GM23338 (cell line): ENCODE results near the gene CAPN10. TPM values are rescaled to one million over a fixed set of nuclear protein-coding genes. Genes with fewer than 3 reads are reported as not detected.

ENCODE experiments used
- ATAC-seq: fragments of 200-7000 bp; cut with Tn5 transposase; 3 replicates; pipeline ENCODE4 v1.9.1; 2020
- DNase-seq: peaks from one replicate; pipeline ENCODE4 v3.0.0-alpha.2; 2015; ENCODE audit warnings: low spot score
- H2AFZ ChIP-seq: fragments of 200-600 bp; sonication (generic); 2 replicates; pipeline ENCODE4 v1.8.0; 2016; ENCODE audit warnings: antibody characterized with exemption, mild to moderate bottlenecking, moderate library complexity
- H3F3A ChIP-seq: fragments of 200-600 bp; sonication (generic); replicated peaks from 2 replicates; pipeline ENCODE4 v1.8.0; 2017; ENCODE audit warnings: antibody characterized with exemption, mixed run types, low read depth
- H3K27ac ChIP-seq: fragments of 200-600 bp; sonication (generic); 2 replicates; pipeline ENCODE4 v1.6.1; 2016; ENCODE audit warnings: low read depth
- H3K27me3 ChIP-seq: fragments of 200-600 bp; sonication (generic); 2 replicates; pipeline ENCODE4 v1.8.0; 2016; ENCODE audit warnings: mild to moderate bottlenecking, mixed run types, moderate library complexity; ENCODE audit not compliant: insufficient read depth
- H3K36me3 ChIP-seq: fragments of 200-600 bp; sonication (generic); 2 replicates; pipeline ENCODE4 v1.8.0; 2016; ENCODE audit warnings: mild to moderate bottlenecking; ENCODE audit not compliant: insufficient read depth
- H3K4me1 ChIP-seq: fragments of 200-600 bp; sonication (generic); 2 replicates; pipeline ENCODE4 v1.8.0; 2016; ENCODE audit warnings: mild to moderate bottlenecking, moderate library complexity; ENCODE audit not compliant: insufficient read depth
- H3K4me2 ChIP-seq: fragments of 200-600 bp; sonication (generic); 2 replicates; pipeline ENCODE4 v1.7.1; 2017; ENCODE audit warnings: mixed run types
- H3K4me3 ChIP-seq: fragments of 200-600 bp; sonication (generic); 2 replicates; pipeline ENCODE4 v1.6.1; 2016; ENCODE audit warnings: mixed run types
- H3K79me2 ChIP-seq: fragments of 200-600 bp; sonication (generic); replicated peaks from 2 replicates; pipeline ENCODE4 v1.8.0; 2017; ENCODE audit warnings: mild to moderate bottlenecking; ENCODE audit not compliant: insufficient read depth
- H3K9me2 ChIP-seq: fragments of 200-600 bp; sonication (generic); 2 replicates; pipeline ENCODE4 v1.8.0; 2017; ENCODE audit not compliant: insufficient read depth
- H4K20me1 ChIP-seq: fragments of 200-600 bp; sonication (generic); replicated peaks from 2 replicates; pipeline ENCODE4 v1.8.0; 2017; ENCODE audit warnings: mild to moderate bottlenecking; ENCODE audit not compliant: insufficient read depth
- H3K27ac Mint-ChIP-seq: 2 replicates; pipeline ENCODE4 v1.8.0; 2020; ENCODE audit warnings: inconsistent platforms, mild to moderate bottlenecking, moderate library complexity, mixed read lengths
- H3K27me3 Mint-ChIP-seq: 3 replicates; pipeline ENCODE4 v1.8.0; 2022; ENCODE audit warnings: low read depth, mild to moderate bottlenecking, moderate library complexity, mixed read lengths, inconsistent platforms; ENCODE audit not compliant: insufficient read depth, poor library complexity
- H3K36me3 Mint-ChIP-seq: 3 replicates; pipeline ENCODE4 v1.8.0; 2021; ENCODE audit warnings: low read depth, mild to moderate bottlenecking, inconsistent platforms, moderate library complexity, mixed read lengths
- H3K4me1 Mint-ChIP-seq: 3 replicates; pipeline ENCODE4 v1.8.0; 2020; ENCODE audit warnings: mild to moderate bottlenecking, inconsistent platforms, mixed read lengths
- H3K4me3 Mint-ChIP-seq: 3 replicates; pipeline ENCODE4 v1.8.0; 2021; ENCODE audit warnings: moderate library complexity, mild to moderate bottlenecking, inconsistent platforms, mixed read lengths
- H3K9me3 Mint-ChIP-seq: 3 replicates; pipeline ENCODE4 v1.8.0; 2020; ENCODE audit warnings: moderate library complexity, mild to moderate bottlenecking, inconsistent platforms, mixed read lengths
- CREB1 ChIP-seq: fragments of 250-450 bp; sonication (Bioruptor Pico); IDR thresholded peaks from 2 replicates; pipeline ENCODE4 v1.5.0; 2020; ENCODE audit warnings: low read depth, mild to moderate bottlenecking, moderate library complexity
- CTCF ChIP-seq, 2 experiments: fragments of 200-600 bp in 1 of 2; sonication (generic) in 1 of 2; conservative IDR thresholded peaks; 2 replicates each; pipeline versions ENCODE4 v1.5.1 to v1.6.1; 2016 to 2017; ENCODE audit warnings: antibody characterized with exemption in 2 of 2, low read depth in 2 of 2, mild to moderate bottlenecking in 2 of 2, moderate library complexity in 1 of 2
- EZH2 ChIP-seq: fragments of 200-600 bp; sonication (generic); IDR thresholded peaks from one replicate; pipeline ENCODE4 v1.8.0; 2017; ENCODE audit warnings: antibody characterized with exemption, mild to moderate bottlenecking, low read depth; ENCODE audit not compliant: unreplicated experiment
- EZH2phosphoT487 ChIP-seq: fragments of 200-600 bp; sonication (generic); IDR thresholded peaks from one replicate; pipeline ENCODE4 v1.8.1; 2018; ENCODE audit warnings: antibody characterized with exemption; ENCODE audit not compliant: unreplicated experiment
- JUNB ChIP-seq: IDR thresholded peaks from one replicate; pipeline ENCODE4 v1.6.1; 2016; ENCODE audit warnings: antibody characterized with exemption; ENCODE audit not compliant: unreplicated experiment
- NANOG ChIP-seq: IDR thresholded peaks from 2 replicates; pipeline ENCODE4 v1.6.1; 2016; ENCODE audit warnings: antibody characterized with exemption, borderline replicate concordance
- POLR2AphosphoS5 ChIP-seq: IDR thresholded peaks from 2 replicates; pipeline ENCODE4 v1.6.1; 2016; ENCODE audit warnings: antibody characterized with exemption, low read depth
- REST ChIP-seq: IDR thresholded peaks from one replicate; pipeline ENCODE4 v1.6.1; 2018; ENCODE audit warnings: antibody characterized with exemption; ENCODE audit not compliant: unreplicated experiment
- STAT1 ChIP-seq: IDR thresholded peaks from one replicate; pipeline ENCODE4 v1.6.1; 2016; ENCODE audit warnings: antibody characterized with exemption; ENCODE audit not compliant: unreplicated experiment
- polyA plus RNA-seq: library from polyadenylated mRNA; unstranded; fragments of >200 nt; fragmentation: Nextera tagmentation; extraction: Ambion mirVana; gene quantifications from 2 replicates; pipeline ENCODE4 v1.2.1, GENCODE V29; 2016
- total RNA-seq: library from RNA; depleted of rRNA; stranded (reverse); fragments of >200 nt; shearing (Covaris generic); gene quantifications from 2 replicates; pipeline ENCODE4 v1.2.3, GENCODE V29; 2014

Gene CAPN10
- total and polyA plus RNA-seq, 2 experiments from 2014 or later, result 30.2 to 59.8 TPM

GRCh38 chr2:240564561-240565332, 21.8 kb upstream of the CAPN10 start:
- H3K79me2 ChIP-seq, result peaks cover 2% of the 10 kb centered on the region; the same call in 1 of the 2 replicates
- DNase-seq (no peak), ATAC-seq (no peak)
- no peak overlapping the region for H3K4me2 ChIP-seq
- Mint-ChIP-seq H3K27ac (no peak overlapping the region), H3K4me3 (no peak overlapping the region), H3K9me3 (no peaks in the 10 kb centered on the region; the same call in 2 of the 3 replicates), H3K27me3 (peaks cover 32% of the 10 kb centered on the region), H3K36me3 (peaks cover 5% of the 10 kb centered on the region; the same call in 1 of the 3 replicates), H3K4me1 (peaks cover 34% of the 10 kb centered on the region)
- H2AFZ ChIP-seq, result no peak overlapping the region
- peaks cover 15% of the 10 kb centered on the region for H3K4me1 ChIP-seq
- peaks cover 7% of the 10 kb centered on the region; the same call in 1 of the 2 replicates for H3F3A ChIP-seq
- TF ChIP-seq NANOG, result no peak
- no peak for TF ChIP-seq EZH2
- TF ChIP-seq EZH2phosphoT487, result no peak
- H4K20me1 ChIP-seq, result no peaks in the 10 kb centered on the region
- H3K36me3 ChIP-seq, result no peaks in the 10 kb centered on the region
- no peak overlapping the region for H3K4me3 ChIP-seq
- H3K9me2 ChIP-seq, result peaks cover 6% of the 10 kb centered on the region; the same call in 1 of the 2 replicates
- H3K27ac ChIP-seq, result no peak overlapping the region
- peaks cover 29% of the 10 kb centered on the region for H3K27me3 ChIP-seq

GRCh38 chr2:240565333-240566202, 21.0 kb upstream of the CAPN10 start:
- H4K20me1 ChIP-seq, result no peaks in the 10 kb centered on the region
- peak overlapping the region; percentile 85; the same call in 1 of the 2 replicates for H2AFZ ChIP-seq
- peaks cover 32% of the 10 kb centered on the region for H3K27me3 ChIP-seq
- H3K36me3 ChIP-seq, result no peaks in the 10 kb centered on the region
- H3K4me3 Mint-ChIP-seq, result no peak overlapping the region
- peaks cover 12% of the 10 kb centered on the region for H3K4me1 ChIP-seq
- H3K9me2 ChIP-seq, result peaks cover 6% of the 10 kb centered on the region; the same call in 1 of the 2 replicates
- H3K27ac Mint-ChIP-seq, result no peak overlapping the region
- H3K27me3 Mint-ChIP-seq, result peaks cover 31% of the 10 kb centered on the region
- H3K79me2 ChIP-seq, result no peaks in the 10 kb centered on the region
- H3K4me3 ChIP-seq, result peak overlapping the region; percentile 46; the same call in 1 of the 2 replicates
- no peaks in the 10 kb centered on the region for H3K9me3 Mint-ChIP-seq
- H3K36me3 Mint-ChIP-seq, result peaks cover 3% of the 10 kb centered on the region; the same call in 1 of the 3 replicates
- H3K4me2 ChIP-seq, result peak overlapping the region; percentile 76
- ATAC-seq (no peak), DNase-seq (no peak)
- H3F3A ChIP-seq, result peaks cover 7% of the 10 kb centered on the region; the same call in 1 of the 2 replicates
- H3K27ac ChIP-seq, result no peak overlapping the region
- H3K4me1 Mint-ChIP-seq, result peaks cover 31% of the 10 kb centered on the region
- TF ChIP-seq CREB1 (CRISPR knock-in tag) (no peak), REST (no peak), JUNB (no peak), STAT1 (no peak), EZH2 (no peak), CTCF (conservative IDR thresholded peaks at IDR 0.05; ENCODE audit: low read depth in 2 of 2) (no peak), POLR2AphosphoS5 (no peak)
